HepG2 (cell line): ENCODE results near the gene ZNF485. TPM values are rescaled to one million over a fixed set of nuclear protein-coding genes. Genes with fewer than 3 reads are reported as not detected.
A peak's percentile ranks its signal among the peaks of the same experiment; 100 is the strongest.

Experiments used
- DR1 ChIP-seq: sonication (generic); formaldehyde crosslinking; IDR thresholded peaks from 2 replicates; pipeline ENCODE4 v1.8.0; 2021; ENCODE audit warnings: mild to moderate bottlenecking, missing genetic modification reagents, inconsistent platforms
- GTF2F1 ChIP-seq: fragments of 150-350 bp; IDR thresholded peaks from 2 replicates; pipeline ENCODE4 v1.6.1; 2014; ENCODE audit warnings: low read length
- HDAC6 ChIP-seq: fragments of 200-600 bp; sonication (generic); IDR thresholded peaks from 2 replicates; pipeline ENCODE4 v1.7.0; 2017; ENCODE audit warnings: mild to moderate bottlenecking, antibody characterized with exemption, low read length, low read depth
- HMG20A ChIP-seq: IDR thresholded peaks from 2 replicates; pipeline ENCODE4 v1.6.1; 2016; ENCODE audit warnings: borderline replicate concordance
- HNF4G ChIP-seq, 2 experiments: sonication (generic) in 1 of 2; formaldehyde crosslinking in 1 of 2; IDR thresholded peaks; 2 replicates each; pipeline versions ENCODE4 v1.4.0 to v1.6.1; 2011 to 2020; ENCODE audit warnings: borderline replicate concordance in 2 of 2, low read depth in 2 of 2, mild to moderate bottlenecking in 2 of 2, low read length in 1 of 2, missing genetic modification reagents in 1 of 2, moderate library complexity in 1 of 2
- HOXA7 ChIP-seq: sonication (generic); formaldehyde crosslinking; IDR thresholded peaks from 2 replicates; pipeline ENCODE4 v1.8.1; 2022; ENCODE audit warnings: mild to moderate bottlenecking, missing genetic modification reagents, moderate library complexity
- JARID2 ChIP-seq: sonication (generic); formaldehyde crosslinking; IDR thresholded peaks from 2 replicates; pipeline ENCODE4 v1.8.1; 2023; ENCODE audit warnings: missing genetic modification reagents, inconsistent platforms; ENCODE audit not compliant: insufficient replicate concordance
- SCMH1 ChIP-seq: sonication (generic); formaldehyde crosslinking; IDR thresholded peaks from 2 replicates; pipeline ENCODE4 v1.9.0; 2021; ENCODE audit warnings: missing genetic modification reagents, mild to moderate bottlenecking, borderline replicate concordance
- SIX1 ChIP-seq: sonication (generic); formaldehyde crosslinking; IDR thresholded peaks from 2 replicates; pipeline ENCODE4 v1.4.0; 2020; ENCODE audit warnings: missing genetic modification reagents, borderline replicate concordance
- SYNCRIP ChIP-seq: fragments of 200-400 bp; formaldehyde crosslinking; IDR thresholded peaks from 2 replicates; pipeline ENCODE4 v1.6.1; 2018; ENCODE audit warnings: mild to moderate bottlenecking, low read depth, low read length; ENCODE audit not compliant: insufficient read depth
- TAF1 ChIP-seq: sonication (generic); formaldehyde crosslinking; IDR thresholded peaks from 2 replicates; pipeline ENCODE4 v1.4.0; 2020; ENCODE audit warnings: missing genetic modification reagents
- TARDBP ChIP-seq: sonication (generic); formaldehyde crosslinking; IDR thresholded peaks from 2 replicates; pipeline ENCODE4 v1.8.0; 2022; ENCODE audit warnings: mild to moderate bottlenecking, missing genetic modification reagents
- TMF1 ChIP-seq: sonication (generic); formaldehyde crosslinking; IDR thresholded peaks from 2 replicates; pipeline ENCODE4 v1.8.1; 2022; ENCODE audit warnings: low read depth, missing genetic modification reagents
- ZFP36L2 ChIP-seq: sonication (generic); formaldehyde crosslinking; IDR thresholded peaks from 2 replicates; pipeline ENCODE4 v1.4.0; 2020; ENCODE audit warnings: missing genetic modification reagents
- ZFP82 ChIP-seq: sonication (generic); formaldehyde crosslinking; IDR thresholded peaks from 2 replicates; pipeline ENCODE4 v1.5.1; 2020; ENCODE audit warnings: mild to moderate bottlenecking, missing genetic modification reagents, borderline replicate concordance
- ZNF33B ChIP-seq: sonication (generic); formaldehyde crosslinking; IDR thresholded peaks from 2 replicates; pipeline ENCODE4 v1.5.1; 2020; ENCODE audit warnings: mild to moderate bottlenecking, missing genetic modification reagents
- ZNF354B ChIP-seq: sonication (generic); formaldehyde crosslinking; IDR thresholded peaks from 2 replicates; pipeline ENCODE4 v1.8.0; 2022; ENCODE audit warnings: mild to moderate bottlenecking, missing genetic modification reagents
- ZSCAN21 ChIP-seq: sonication (generic); formaldehyde crosslinking; IDR thresholded peaks from 2 replicates; pipeline ENCODE4 v1.8.0; 2022; ENCODE audit warnings: mild to moderate bottlenecking, missing genetic modification reagents, moderate library complexity, borderline replicate concordance
- polyA plus RNA-seq, 8 experiments: library from polyadenylated mRNA; depleted of rRNA in 3 of 8; stranded (reverse) in 7 of 8; unstranded in 1 of 8; fragments of >200 nt; fragmentation: Illumina TruSeq in 4 of 8; extraction: Trizol in 4 of 8; gene quantifications; 2 replicates each; pipeline versions ENCODE4 v1.2.1 to v1.2.3, GENCODE V29; 2011 to 2016; ENCODE audit warnings: low read depth in 4 of 8, missing spikeins in 1 of 8, mixed read lengths in 1 of 8; ENCODE audit not compliant: insufficient read depth in 1 of 8
- total RNA-seq, 5 experiments: library from RNA; depleted of rRNA; stranded (reverse); fragments of >200 nt; fragmentation: Illumina TruSeq; extraction: Trizol; gene quantifications; 2 replicates each; pipeline ENCODE4 v1.2.3, GENCODE V29; 2016; ENCODE audit warnings: low read depth in 1 of 5
- TF ChIP-seq, protein P1 (sequence below): sonication (generic); formaldehyde crosslinking; IDR thresholded peaks from one replicate; pipeline ENCODE4 v1.5.1; 2020; ENCODE audit warnings: mild to moderate bottlenecking, missing genetic modification reagents; ENCODE audit errors: not compliant biosample characterization
- TF ChIP-seq, protein P2 (sequence below): sonication (generic); formaldehyde crosslinking; IDR thresholded peaks from 2 replicates; pipeline ENCODE4 v1.5.0; 2020; ENCODE audit warnings: missing genetic modification reagents

Gene ZNF485
- total and polyA plus RNA-seq, 2 of the 13 experiments (the other 11 are each of a cell fraction or from before 2014, with no cell fraction given) = 1.4 to 3.3 TPM

DNA sequence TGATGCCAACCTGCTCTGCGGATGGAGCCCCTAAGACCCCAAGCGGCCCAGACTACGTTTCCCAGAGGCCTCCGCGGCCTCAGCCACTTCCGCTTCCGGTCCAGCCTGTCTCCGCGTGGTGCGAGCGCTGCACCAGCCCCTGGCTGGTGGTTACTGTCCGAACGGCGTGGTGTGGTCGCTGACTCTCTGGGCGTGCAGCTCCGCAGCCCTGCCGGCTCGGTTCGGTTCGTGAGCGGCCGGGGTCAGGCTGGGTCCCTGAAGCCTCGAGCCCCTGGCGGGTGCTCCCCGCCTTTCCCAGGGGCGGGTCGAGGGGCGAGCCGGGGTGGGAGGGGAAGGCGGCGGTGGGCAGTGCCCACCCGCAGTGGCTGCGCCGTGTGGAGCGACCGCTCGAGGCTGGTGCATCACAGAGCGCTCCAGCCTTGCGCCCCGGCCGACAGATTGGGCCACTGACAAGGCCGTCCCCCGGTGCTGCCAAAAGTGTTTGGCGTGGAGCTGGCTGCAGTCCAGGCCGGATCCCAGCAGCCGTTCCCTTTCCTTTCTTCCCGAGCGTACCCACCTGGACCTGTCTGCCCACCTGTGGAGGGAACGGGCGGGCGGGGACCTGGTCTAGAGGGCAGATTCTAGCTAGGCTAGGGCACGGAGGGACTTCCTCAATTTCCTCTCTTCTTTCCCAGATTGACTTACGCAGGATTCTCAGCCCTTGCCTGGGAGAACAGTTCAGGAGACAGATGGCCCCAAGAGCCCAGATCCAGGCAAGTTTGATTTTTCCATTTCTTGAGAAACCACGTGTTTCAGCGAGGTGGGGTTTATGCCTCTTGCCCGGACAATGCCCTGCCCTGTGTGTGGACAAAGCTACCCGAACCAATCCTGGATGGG is at the start of gene ZNF485 (continued):
- TF ChIP-seq DR1 (CRISPR knock-in tag) (no peak), HOXA7 (CRISPR knock-in tag) (no peak), ZFP36L2 (CRISPR knock-in tag) (no peak), TMF1 (CRISPR knock-in tag) (no peak), TARDBP (CRISPR knock-in tag) (no peak), TAF1 (CRISPR knock-in tag) (peak; percentile 54), ZNF354B (no peak), HMG20A (CRISPR knock-in tag) (no peak), ZSCAN21 (CRISPR knock-in tag) (0 out of 2 replicates have a peak, but pooled peaks have one; percentile 48), HNF4G (IDR thresholded peaks at IDR 0.05; ENCODE audit: borderline replicate concordance, low read depth, low read length) (no peak), HNF4G (CRISPR knock-in tag; IDR thresholded peaks at IDR 0.05; ENCODE audit: borderline replicate concordance, low read depth) (no peak), JARID2 (CRISPR knock-in tag) (no peak), ZNF33B (CRISPR knock-in tag) (no peak), GTF2F1 (no peak), SIX1 (CRISPR knock-in tag) (no peak), ZFP82 (CRISPR knock-in tag) (no peak), SYNCRIP (no peak), HDAC6 (no peak), SCMH1 (CRISPR knock-in tag) (no peak)
- TF ChIP-seq, protein P1, sequence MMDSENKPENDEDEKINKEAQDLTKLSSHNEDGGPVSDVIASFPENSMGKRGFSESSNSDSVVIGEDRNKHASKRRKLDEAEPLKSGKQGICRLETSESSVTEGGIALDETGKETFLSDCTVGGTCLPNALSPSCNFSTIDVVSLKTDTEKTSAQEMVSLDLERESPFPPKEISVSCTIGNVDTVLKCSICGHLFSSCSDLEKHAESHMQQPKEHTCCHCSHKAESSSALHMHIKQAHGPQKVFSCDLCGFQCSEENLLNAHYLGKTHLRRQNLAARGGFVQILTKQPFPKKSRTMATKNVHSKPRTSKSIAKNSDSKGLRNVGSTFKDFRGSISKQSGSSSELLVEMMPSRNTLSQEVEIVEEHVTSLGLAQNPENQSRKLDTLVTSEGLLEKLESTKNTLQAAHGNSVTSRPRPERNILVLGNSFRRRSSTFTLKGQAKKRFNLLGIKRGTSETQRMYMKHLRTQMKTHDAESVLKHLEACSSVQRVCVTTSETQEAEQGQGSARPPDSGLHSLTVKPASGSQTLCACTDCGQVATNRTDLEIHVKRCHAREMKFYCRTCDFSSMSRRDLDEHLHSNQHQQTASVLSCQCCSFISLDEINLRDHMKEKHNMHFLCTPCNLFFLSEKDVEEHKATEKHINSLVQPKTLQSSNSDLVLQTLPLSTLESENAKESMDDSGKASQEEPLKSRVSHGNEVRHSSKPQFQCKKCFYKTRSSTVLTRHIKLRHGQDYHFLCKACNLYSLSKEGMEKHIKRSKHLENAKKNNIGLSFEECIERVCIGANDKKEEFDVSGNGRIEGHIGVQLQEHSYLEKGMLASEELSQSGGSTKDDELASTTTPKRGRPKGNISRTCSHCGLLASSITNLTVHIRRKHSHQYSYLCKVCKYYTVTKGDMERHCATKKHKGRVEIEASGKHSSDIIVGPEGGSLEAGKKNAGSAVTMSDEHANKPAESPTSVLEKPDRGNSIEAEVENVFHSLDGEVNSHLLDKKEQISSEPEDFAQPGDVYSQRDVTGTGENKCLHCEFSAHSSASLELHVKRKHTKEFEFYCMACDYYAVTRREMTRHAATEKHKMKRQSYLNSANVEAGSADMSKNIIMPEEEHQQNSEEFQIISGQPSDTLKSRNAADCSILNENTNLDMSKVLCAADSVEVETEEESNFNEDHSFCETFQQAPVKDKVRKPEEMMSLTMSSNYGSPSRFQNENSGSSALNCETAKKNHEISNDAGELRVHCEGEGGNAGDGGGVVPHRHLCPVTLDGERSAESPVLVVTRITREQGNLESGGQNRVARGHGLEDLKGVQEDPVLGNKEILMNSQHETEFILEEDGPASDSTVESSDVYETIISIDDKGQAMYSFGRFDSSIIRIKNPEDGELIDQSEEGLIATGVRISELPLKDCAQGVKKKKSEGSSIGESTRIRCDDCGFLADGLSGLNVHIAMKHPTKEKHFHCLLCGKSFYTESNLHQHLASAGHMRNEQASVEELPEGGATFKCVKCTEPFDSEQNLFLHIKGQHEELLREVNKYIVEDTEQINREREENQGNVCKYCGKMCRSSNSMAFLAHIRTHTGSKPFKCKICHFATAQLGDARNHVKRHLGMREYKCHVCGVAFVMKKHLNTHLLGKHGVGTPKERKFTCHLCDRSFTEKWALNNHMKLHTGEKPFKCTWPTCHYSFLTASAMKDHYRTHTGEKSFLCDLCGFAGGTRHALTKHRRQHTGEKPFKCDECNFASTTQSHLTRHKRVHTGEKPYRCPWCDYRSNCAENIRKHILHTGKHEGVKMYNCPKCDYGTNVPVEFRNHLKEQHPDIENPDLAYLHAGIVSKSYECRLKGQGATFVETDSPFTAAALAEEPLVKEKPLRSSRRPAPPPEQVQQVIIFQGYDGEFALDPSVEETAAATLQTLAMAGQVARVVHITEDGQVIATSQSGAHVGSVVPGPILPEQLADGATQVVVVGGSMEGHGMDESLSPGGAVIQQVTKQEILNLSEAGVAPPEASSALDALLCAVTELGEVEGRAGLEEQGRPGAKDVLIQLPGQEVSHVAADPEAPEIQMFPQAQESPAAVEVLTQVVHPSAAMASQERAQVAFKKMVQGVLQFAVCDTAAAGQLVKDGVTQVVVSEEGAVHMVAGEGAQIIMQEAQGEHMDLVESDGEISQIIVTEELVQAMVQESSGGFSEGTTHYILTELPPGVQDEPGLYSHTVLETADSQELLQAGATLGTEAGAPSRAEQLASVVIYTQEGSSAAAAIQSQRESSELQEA (CRISPR knock-in tag) = no peak
- TF ChIP-seq, protein P2, sequence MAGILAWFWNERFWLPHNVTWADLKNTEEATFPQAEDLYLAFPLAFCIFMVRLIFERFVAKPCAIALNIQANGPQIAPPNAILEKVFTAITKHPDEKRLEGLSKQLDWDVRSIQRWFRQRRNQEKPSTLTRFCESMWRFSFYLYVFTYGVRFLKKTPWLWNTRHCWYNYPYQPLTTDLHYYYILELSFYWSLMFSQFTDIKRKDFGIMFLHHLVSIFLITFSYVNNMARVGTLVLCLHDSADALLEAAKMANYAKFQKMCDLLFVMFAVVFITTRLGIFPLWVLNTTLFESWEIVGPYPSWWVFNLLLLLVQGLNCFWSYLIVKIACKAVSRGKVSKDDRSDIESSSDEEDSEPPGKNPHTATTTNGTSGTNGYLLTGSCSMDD (CRISPR knock-in tag) = no peak
